Mesendoderm (in vitro differentiated cells): ENCODE measurements around the gene ADGRD1.

ENCODE experiments used
- DNase-seq: peaks from one replicate; pipeline ENCODE4 v3.0.0; 2013
- H2AK5ac ChIP-seq: 2 replicates; pipeline ENCODE4 v1.6.1; 2013; ENCODE audit warnings: low read length, inconsistent platforms
- H2BK120ac ChIP-seq: 2 replicates; pipeline ENCODE4 v1.6.1; 2013; ENCODE audit warnings: low read depth, mild to moderate bottlenecking, low read length, moderate library complexity, mixed read lengths
- H2BK15ac ChIP-seq: replicated peaks from 2 replicates; pipeline ENCODE4 v1.6.1; 2013; ENCODE audit warnings: low read depth, mild to moderate bottlenecking, moderate library complexity
- H2BK5ac ChIP-seq: 2 replicates; pipeline ENCODE4 v1.6.1; 2013; ENCODE audit warnings: low read length, inconsistent platforms
- H3K18ac ChIP-seq: 2 replicates; pipeline ENCODE4 v1.6.1; 2013; ENCODE audit warnings: mild to moderate bottlenecking, low read length, mixed read lengths
- H3K23ac ChIP-seq: one replicate; pipeline ENCODE4 v1.6.1; 2013; ENCODE audit warnings: low read length
- H3K27ac ChIP-seq: 2 replicates; pipeline ENCODE4 v1.5.1; 2013; ENCODE audit warnings: low read depth, mild to moderate bottlenecking, inconsistent platforms, low read length, moderate library complexity
- H3K27me3 ChIP-seq: 2 replicates; pipeline ENCODE4 v1.6.1; 2013; ENCODE audit warnings: low read length, control low read depth, mild to moderate bottlenecking, inconsistent platforms; ENCODE audit not compliant: insufficient read depth, poor library complexity
- H3K36me3 ChIP-seq: 2 replicates; pipeline ENCODE4 v1.6.1; 2013; ENCODE audit warnings: low read length, inconsistent platforms; ENCODE audit not compliant: control insufficient read depth, insufficient read depth
- H3K4ac ChIP-seq: one replicate; pipeline ENCODE4 v1.6.1; 2013; ENCODE audit warnings: low read depth, mild to moderate bottlenecking, low read length, moderate library complexity
- H3K4me1 ChIP-seq: 2 replicates; pipeline ENCODE4 v1.6.1; 2013; ENCODE audit warnings: low read depth, low read length, inconsistent platforms; ENCODE audit not compliant: control insufficient read depth
- H3K4me2 ChIP-seq: 2 replicates; pipeline ENCODE4 v1.6.1; 2013; ENCODE audit warnings: low read length
- H3K4me3 ChIP-seq: 2 replicates; pipeline ENCODE4 v1.5.1; 2013; ENCODE audit warnings: mild to moderate bottlenecking, low read length
- H3K56ac ChIP-seq: one replicate; pipeline ENCODE4 v1.6.1; 2013; ENCODE audit warnings: low read length
- H3K79me1 ChIP-seq: 2 replicates; pipeline ENCODE4 v1.6.1; 2013; ENCODE audit warnings: low read length, inconsistent platforms
- H3K79me2 ChIP-seq: 2 replicates; pipeline ENCODE4 v1.6.1; 2013; ENCODE audit warnings: mild to moderate bottlenecking, low read length; ENCODE audit not compliant: control insufficient read depth, insufficient read depth
- H3K9ac ChIP-seq: 2 replicates; pipeline ENCODE4 v1.6.1; 2013; ENCODE audit warnings: low read length, inconsistent platforms
- H4K5ac ChIP-seq: one replicate; pipeline ENCODE4 v1.6.1; 2013; ENCODE audit warnings: low read length
- H4K8ac ChIP-seq: one replicate; pipeline ENCODE4 v1.6.1; 2013; ENCODE audit warnings: low read depth, mild to moderate bottlenecking, control low read depth, low read length, moderate library complexity
- WGBS: extraction: QIAGEN DNeasy Blood & Tissue Kit; methylation state at CpG from one replicate; pipeline ENCODE4 v1.1.7; 2013; ENCODE audit warnings: low lambda C conversion rate, missing lambda C conversion rate; ENCODE audit not compliant: insufficient coverage; ENCODE audit errors: extremely low coverage; 5-methylcytosine and 5-hydroxymethylcytosine counted together

ADGRD1 gene

GRCh38 chr12:131112700-131113290, 159.1 kb downstream of the ADGRD1 start:
- Histone ChIP-seq H3K9ac (no peak overlapping the region), H3K36me3 (no peaks in the 10 kb centered on the region), H3K18ac (no peak overlapping the region), H3K4me2 (no peak overlapping the region), H3K27me3 (no peaks in the 10 kb centered on the region), H4K8ac (no peak overlapping the region), H3K56ac (no peak overlapping the region), H2BK5ac (no peak overlapping the region), H2BK15ac (no peak overlapping the region), H3K27ac (no peak overlapping the region), H3K23ac (no peak overlapping the region), H2BK120ac (no peak overlapping the region), H3K79me2 (no peaks in the 10 kb centered on the region), H3K4me3 (no peak overlapping the region), H3K4ac (no peak overlapping the region), H2AK5ac (no peak overlapping the region), H3K4me1 (no peaks in the 10 kb centered on the region), H4K5ac (no peak overlapping the region), H3K79me1 (no peaks in the 10 kb centered on the region)
- DNase-seq: no peak
- no CpG with 5 or more reads among the region's 4 CpGs for WGBS

- Histone ChIP-seq H3K79me2 (no peaks in the 10 kb centered on the region), H3K18ac (no peak overlapping the region), H4K5ac (no peak overlapping the region), H3K27ac (no peak overlapping the region), H2BK5ac (no peak overlapping the region), H2AK5ac (no peak overlapping the region), H3K27me3 (no peaks in the 10 kb centered on the region), H3K4me3 (no peak overlapping the region), H2BK15ac (no peak overlapping the region), H3K36me3 (no peaks in the 10 kb centered on the region), H4K8ac (no peak overlapping the region), H3K4me2 (no peak overlapping the region), H3K4ac (no peak overlapping the region), H3K56ac (no peak overlapping the region), H2BK120ac (no peak overlapping the region), H3K79me1 (no peaks in the 10 kb centered on the region), H3K4me1 (no peaks in the 10 kb centered on the region), H3K23ac (no peak overlapping the region), H3K9ac (no peak overlapping the region)
- DNase-seq: no peak
- no CpG with 5 or more reads among the region's 18 CpGs for WGBS
These were observed 160.0 kb downstream of the ADGRD1 start for GRCh38 chr12:131113568-131114270.

GRCh38 chr12:131114271-131114670, 160.6 kb downstream of the ADGRD1 start:
- Histone ChIP-seq H3K79me1 (no peaks in the 10 kb centered on the region), H3K4me3 (no peak overlapping the region), H4K8ac (no peak overlapping the region), H2BK120ac (no peak overlapping the region), H3K27ac (no peak overlapping the region), H3K9ac (no peak overlapping the region), H2BK5ac (no peak overlapping the region), H2BK15ac (no peak overlapping the region), H2AK5ac (no peak overlapping the region), H3K18ac (no peak overlapping the region), H3K23ac (no peak overlapping the region), H4K5ac (no peak overlapping the region), H3K27me3 (no peaks in the 10 kb centered on the region), H3K36me3 (no peaks in the 10 kb centered on the region), H3K4me2 (no peak overlapping the region), H3K4me1 (no peaks in the 10 kb centered on the region), H3K4ac (no peak overlapping the region), H3K79me2 (no peaks in the 10 kb centered on the region), H3K56ac (no peak overlapping the region)
- no CpG with 5 or more reads among the region's 5 CpGs for WGBS
- DNase-seq: no peak

GRCh38 chr12:131114942-131115584, 161.4 kb downstream of the ADGRD1 start:
- Histone ChIP-seq H2AK5ac (no peak overlapping the region), H4K8ac (no peak overlapping the region), H2BK120ac (no peak overlapping the region), H3K4me3 (no peak overlapping the region), H3K27ac (no peak overlapping the region), H4K5ac (no peak overlapping the region), H3K27me3 (no peaks in the 10 kb centered on the region), H3K4me2 (no peak overlapping the region), H2BK5ac (no peak overlapping the region), H2BK15ac (no peak overlapping the region), H3K4ac (no peak overlapping the region), H3K9ac (no peak overlapping the region), H3K4me1 (no peaks in the 10 kb centered on the region), H3K36me3 (no peaks in the 10 kb centered on the region), H3K79me1 (no peaks in the 10 kb centered on the region), H3K56ac (no peak overlapping the region), H3K23ac (no peak overlapping the region), H3K18ac (no peak overlapping the region), H3K79me2 (no peaks in the 10 kb centered on the region)
- no CpG with 5 or more reads among the region's 18 CpGs for WGBS
- no peak for DNase-seq

- H2AK5ac ChIP-seq: no peak overlapping the region
- H3K27me3 ChIP-seq: no peaks in the 10 kb centered on the region
- no peaks in the 10 kb centered on the region for H3K79me2 ChIP-seq
- no peak for DNase-seq
- H3K4me1 ChIP-seq: no peaks in the 10 kb centered on the region
- H4K8ac ChIP-seq: no peak overlapping the region
- H3K4me2 ChIP-seq: no peak overlapping the region
- H3K56ac ChIP-seq: no peak overlapping the region
- no peak overlapping the region for H3K4ac ChIP-seq
- H3K4me3 ChIP-seq: no peak overlapping the region
- H4K5ac ChIP-seq: no peak overlapping the region
- no peak overlapping the region for H3K27ac ChIP-seq
- H2BK120ac ChIP-seq: no peak overlapping the region
- no peak overlapping the region for H2BK5ac ChIP-seq
- no peak overlapping the region for H3K9ac ChIP-seq
- H2BK15ac ChIP-seq: no peak overlapping the region
- WGBS: no CpG with 5 or more reads among the region's 8 CpGs
- H3K23ac ChIP-seq: no peak overlapping the region
- no peaks in the 10 kb centered on the region for H3K79me1 ChIP-seq
- no peak overlapping the region for H3K18ac ChIP-seq
- no peaks in the 10 kb centered on the region for H3K36me3 ChIP-seq
These were observed 162.2 kb downstream of the ADGRD1 start for GRCh38 chr12:131115766-131116467.
